Effector memory CD8-positive, alpha-beta T cell (primary cell): ENCODE results near the gene DUSP2.

ENCODE experiments used
- ATAC-seq: fragments of 150-1000 bp; cut with Tn5 transposase; replicated peaks from 2 replicates; pipeline ENCODE4 v1.10.0; 2021; ENCODE audit warnings: mild to moderate bottlenecking, moderate library complexity
- DNase-seq, 3 experiments: peaks; one replicate each; pipeline ENCODE4 v3.0.0; 2021
- H3K27ac Mint-ChIP-seq, 2 donors: one replicate each; pipeline ENCODE4 v1.8.0; 2022; ENCODE audit warnings: mild to moderate bottlenecking in 2 of 2, mixed read lengths in 2 of 2, moderate library complexity in 2 of 2
- H3K27me3 Mint-ChIP-seq, 2 donors: one replicate each; pipeline ENCODE4 v1.8.0; 2022; ENCODE audit warnings: mixed read lengths in 2 of 2
- H3K36me3 Mint-ChIP-seq: one replicate; pipeline ENCODE4 v1.8.0; 2022; ENCODE audit warnings: mild to moderate bottlenecking, moderate library complexity, mixed read lengths; ENCODE audit not compliant: insufficient read depth
- H3K4me1 Mint-ChIP-seq, 2 donors: one replicate each; pipeline ENCODE4 v1.8.0; 2022; ENCODE audit warnings: low read depth in 2 of 2, mixed read lengths in 2 of 2
- H3K4me3 Mint-ChIP-seq, 2 donors: one replicate each; pipeline ENCODE4 v1.8.0; 2022; ENCODE audit warnings: mild to moderate bottlenecking in 2 of 2, mixed read lengths in 2 of 2, moderate library complexity in 2 of 2
- H3K9me3 Mint-ChIP-seq, 2 donors: one replicate each; pipeline ENCODE4 v1.8.0; 2022; ENCODE audit warnings: mixed read lengths in 2 of 2

The DUSP2 gene

GRCh38 chr2:96108541-96109360 is 36.5 kb downstream of the DUSP2 start:
- Mint-ChIP-seq H3K4me3 (no peak overlapping the region), H3K36me3 (peaks cover 19% of the 10 kb centered on the region), H3K27me3 (peaks cover 6 to 22% of the 10 kb centered on the region in 2 donors), H3K27ac (peak overlapping the region in 1 of 2 donors; percentile 29), H3K4me1 (no peaks in the 10 kb centered on the region), H3K9me3 (peaks cover 4 to 13% of the 10 kb centered on the region in 2 donors)
- ATAC-seq: no peak
- no peak for DNase-seq

- Mint-ChIP-seq H3K36me3 (peaks cover 19% of the 10 kb centered on the region), H3K9me3 (peaks cover 4 to 13% of the 10 kb centered on the region in 2 donors), H3K4me3 (no peak overlapping the region), H3K27ac (no peak overlapping the region), H3K27me3 (peaks cover 6 to 22% of the 10 kb centered on the region in 2 donors), H3K4me1 (no peaks in the 10 kb centered on the region)
- no peak for DNase-seq
- no peak for ATAC-seq
Measured at GRCh38 chr2:96108151-96108540, 37.1 kb downstream of the DUSP2 start.

GRCh38 chr2:96107708-96108065 is 37.6 kb downstream of the DUSP2 start:
- Mint-ChIP-seq H3K9me3 (peaks cover 4 to 13% of the 10 kb centered on the region in 2 donors), H3K27ac (no peak overlapping the region), H3K36me3 (peaks cover 16% of the 10 kb centered on the region), H3K4me1 (no peaks in the 10 kb centered on the region), H3K27me3 (peaks cover 6 to 22% of the 10 kb centered on the region in 2 donors), H3K4me3 (no peak overlapping the region)
- ATAC-seq (no peak), DNase-seq (no peak)

DNA sequence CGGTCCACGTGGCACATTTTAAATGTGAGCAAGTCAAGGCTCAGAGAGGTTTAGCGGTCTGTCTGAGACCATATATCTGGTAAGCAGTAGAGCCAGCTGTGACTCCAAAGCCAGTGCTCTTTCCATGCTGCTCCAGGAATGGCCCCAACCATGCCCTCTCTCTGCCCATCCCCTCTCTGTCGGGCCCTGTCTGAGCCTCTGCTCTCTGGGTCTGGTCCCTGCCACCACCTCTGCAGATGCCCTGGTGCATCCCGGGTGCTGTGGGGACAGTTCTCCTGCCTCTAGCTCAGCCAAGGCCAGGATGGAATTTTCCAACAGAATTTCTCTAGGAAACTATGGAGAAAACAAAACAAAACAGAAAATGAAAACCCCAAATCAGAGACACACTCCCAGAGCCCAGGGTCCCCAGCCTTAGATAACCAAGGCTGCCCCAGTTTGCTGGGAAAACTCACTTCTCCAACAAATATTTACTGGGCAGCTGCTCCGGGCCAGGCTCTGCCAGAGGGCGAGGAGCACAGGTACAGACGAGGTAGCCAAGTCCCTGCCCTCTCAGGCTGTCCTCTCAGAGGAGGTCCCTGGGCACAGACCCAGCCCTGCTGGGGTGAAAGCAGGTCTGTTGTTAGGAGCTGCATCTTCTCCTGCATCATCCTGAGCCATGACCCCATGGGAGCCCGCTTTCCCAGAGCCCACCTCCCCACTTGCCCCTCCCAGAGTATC is 38.1 kb downstream of the DUSP2 start:
- Mint-ChIP-seq H3K4me1 (no peaks in the 10 kb centered on the region), H3K9me3 (peaks cover 4 to 13% of the 10 kb centered on the region in 2 donors), H3K27ac (no peak overlapping the region), H3K36me3 (peaks cover 16% of the 10 kb centered on the region), H3K27me3 (peaks cover 6 to 22% of the 10 kb centered on the region in 2 donors), H3K4me3 (no peak overlapping the region)
- DNase-seq (no peak), ATAC-seq (no peak)

DNA sequence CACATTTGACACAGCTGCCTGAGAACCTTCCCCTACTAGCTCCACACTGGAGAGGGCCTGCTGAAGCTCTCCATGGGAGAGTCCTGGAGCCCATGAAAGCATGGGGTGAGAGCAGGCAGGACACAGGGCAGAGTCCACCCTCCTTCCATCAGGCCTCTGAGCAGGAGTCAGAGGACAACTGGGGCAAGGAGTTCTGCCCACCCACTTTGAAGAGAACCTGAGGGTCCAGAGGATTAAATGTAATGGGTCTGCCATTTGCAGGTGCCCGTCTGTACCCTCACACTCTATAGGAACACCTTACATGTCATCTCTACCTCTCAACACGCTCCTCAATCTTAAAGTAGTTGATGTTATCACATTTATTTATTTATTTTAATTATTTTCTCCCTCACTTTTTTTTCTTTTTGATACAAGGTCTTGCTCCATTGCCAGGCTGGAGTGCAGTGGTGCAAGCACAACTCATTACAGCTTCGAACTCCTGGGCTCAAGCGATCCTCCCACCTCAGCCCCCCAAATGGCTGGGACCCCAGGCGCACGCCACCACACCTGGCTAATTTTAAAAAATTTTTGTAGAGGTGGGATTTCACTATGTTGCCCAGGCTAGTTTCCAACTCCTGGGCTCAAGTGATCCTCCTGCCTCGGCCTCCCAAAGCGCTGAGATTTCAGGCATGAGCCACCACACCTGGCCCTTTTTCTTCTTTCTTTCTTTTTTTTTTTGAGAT is 39.1 kb downstream of the DUSP2 start:
- Mint-ChIP-seq H3K36me3 (peaks cover 17% of the 10 kb centered on the region), H3K27me3 (peaks cover 6 to 22% of the 10 kb centered on the region in 2 donors), H3K27ac (no peak overlapping the region), H3K9me3 (peaks cover 4 to 13% of the 10 kb centered on the region in 2 donors), H3K4me3 (no peak overlapping the region), H3K4me1 (no peaks in the 10 kb centered on the region)
- ATAC-seq: no peak
- no peak for DNase-seq

DNA sequence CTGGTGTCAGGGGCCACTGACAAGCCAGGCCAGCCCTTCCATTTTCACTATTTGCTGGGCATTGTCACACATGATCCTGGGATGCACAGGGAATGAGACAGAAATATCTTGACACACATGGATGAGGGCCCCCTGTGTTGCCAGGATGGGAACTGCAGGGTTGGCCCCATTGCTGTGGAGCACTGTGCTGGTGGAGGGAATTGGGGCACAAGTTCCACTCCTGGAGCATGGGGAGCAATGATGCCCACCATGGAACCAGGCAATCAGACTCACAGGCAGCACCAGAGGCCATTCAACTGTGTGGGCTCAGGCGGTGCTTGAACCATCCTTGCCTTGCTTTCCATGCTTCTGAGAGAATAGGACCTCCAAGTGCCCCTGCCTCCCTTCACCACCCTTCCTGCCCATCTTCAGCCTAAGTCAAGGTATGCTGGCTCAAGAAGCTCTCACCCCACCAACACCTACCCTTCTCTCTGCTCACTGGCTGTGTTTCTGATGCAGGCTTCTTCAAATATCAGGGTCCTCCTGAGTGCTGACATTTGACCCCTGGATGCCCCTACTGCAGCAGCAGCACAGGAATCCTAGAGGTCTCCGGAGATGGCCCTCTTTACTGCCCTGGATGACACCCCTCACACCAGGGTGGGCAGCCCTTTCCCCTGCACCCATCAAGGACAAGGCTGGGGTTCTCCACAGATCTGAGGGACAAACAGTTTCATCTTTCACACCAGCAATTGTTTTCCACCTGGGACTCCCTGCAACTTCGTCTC is 39.9 kb downstream of the DUSP2 start:
- Mint-ChIP-seq H3K4me1 (no peaks in the 10 kb centered on the region), H3K27me3 (peaks cover 6 to 22% of the 10 kb centered on the region in 2 donors), H3K36me3 (peaks cover 17% of the 10 kb centered on the region), H3K4me3 (no peak overlapping the region), H3K9me3 (peaks cover 4 to 13% of the 10 kb centered on the region in 2 donors), H3K27ac (no peak overlapping the region)
- DNase-seq (no peak), ATAC-seq (no peak)

GRCh38 chr2:96104487-96104861 is 40.8 kb downstream of the DUSP2 start:
- H3K4me1 Mint-ChIP-seq: no peaks in the 10 kb centered on the region
- H3K27me3 Mint-ChIP-seq: peaks cover 6 to 22% of the 10 kb centered on the region in 2 donors
- H3K27ac Mint-ChIP-seq: no peak overlapping the region
- ATAC-seq (no peak), DNase-seq (no peak)
- no peak overlapping the region for H3K4me3 Mint-ChIP-seq
- H3K36me3 Mint-ChIP-seq: peaks cover 17% of the 10 kb centered on the region
- H3K9me3 Mint-ChIP-seq: peaks cover 4 to 13% of the 10 kb centered on the region in 2 donors

GRCh38 chr2:96103761-96104486 is 41.3 kb downstream of the DUSP2 start:
- H3K27ac Mint-ChIP-seq: no peak overlapping the region
- no peak for DNase-seq
- H3K9me3 Mint-ChIP-seq: peaks cover 4 to 13% of the 10 kb centered on the region in 2 donors

GRCh38 chr2:96103187-96103601 is 42.0 kb downstream of the DUSP2 start:
- H3K4me3 Mint-ChIP-seq: no peak overlapping the region
- DNase-seq (no peak), ATAC-seq (no peak)
- no peaks in the 10 kb centered on the region for H3K4me1 Mint-ChIP-seq
- H3K27ac Mint-ChIP-seq: no peak overlapping the region
- peaks cover 17% of the 10 kb centered on the region for H3K36me3 Mint-ChIP-seq
- H3K9me3 Mint-ChIP-seq: peaks cover 4 to 13% of the 10 kb centered on the region in 2 donors
- peaks cover 0 to 9% of the 10 kb centered on the region in 2 donors for H3K27me3 Mint-ChIP-seq

More at GRCh38 chr2:96103761-96104486, 41.3 kb downstream of the DUSP2 start:
- Mint-ChIP-seq H3K4me1 (no peaks in the 10 kb centered on the region), H3K27me3 (peaks cover 3 to 17% of the 10 kb centered on the region in 2 donors), H3K4me3 (no peak overlapping the region), H3K36me3 (peaks cover 17% of the 10 kb centered on the region)
- ATAC-seq: no peak

DNA sequence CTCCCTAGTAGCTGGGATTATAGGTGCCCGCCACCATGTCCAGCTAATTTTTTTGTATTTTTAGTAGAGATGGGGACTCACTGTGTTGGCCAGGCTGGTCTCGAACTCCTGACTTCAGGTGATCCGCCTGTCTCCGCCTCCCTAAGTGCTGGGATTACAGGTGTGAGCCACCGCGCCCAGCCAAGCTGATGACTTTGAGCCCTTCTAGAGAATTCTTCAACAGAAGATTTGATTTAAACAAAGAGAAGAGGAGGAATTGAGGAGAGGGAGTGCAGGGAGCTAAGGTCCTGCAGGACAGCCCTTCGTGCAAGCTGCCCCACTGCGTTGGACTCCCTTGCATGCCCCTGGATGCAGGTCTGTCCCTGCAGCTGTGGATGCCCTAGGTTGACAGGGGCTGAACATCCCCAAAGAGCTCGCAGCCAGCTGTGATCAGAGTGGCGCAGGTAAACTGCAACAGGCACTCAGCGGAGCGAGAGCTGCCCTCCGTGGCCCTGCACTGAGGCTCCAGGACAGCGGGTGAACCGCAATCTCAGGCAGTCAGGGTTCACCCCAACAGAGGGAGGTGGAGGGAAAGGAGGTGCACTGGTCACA is 42.5 kb downstream of the DUSP2 start:
- ATAC-seq (no peak), DNase-seq (no peak)
- H3K27me3 Mint-ChIP-seq: peaks cover 0 to 4% of the 10 kb centered on the region in 2 donors
- peaks cover 4 to 13% of the 10 kb centered on the region in 2 donors for H3K9me3 Mint-ChIP-seq
- no peak overlapping the region for H3K4me3 Mint-ChIP-seq
- H3K27ac Mint-ChIP-seq: no peak overlapping the region
- H3K36me3 Mint-ChIP-seq: peaks cover 16% of the 10 kb centered on the region
- no peaks in the 10 kb centered on the region for H3K4me1 Mint-ChIP-seq

DNA sequence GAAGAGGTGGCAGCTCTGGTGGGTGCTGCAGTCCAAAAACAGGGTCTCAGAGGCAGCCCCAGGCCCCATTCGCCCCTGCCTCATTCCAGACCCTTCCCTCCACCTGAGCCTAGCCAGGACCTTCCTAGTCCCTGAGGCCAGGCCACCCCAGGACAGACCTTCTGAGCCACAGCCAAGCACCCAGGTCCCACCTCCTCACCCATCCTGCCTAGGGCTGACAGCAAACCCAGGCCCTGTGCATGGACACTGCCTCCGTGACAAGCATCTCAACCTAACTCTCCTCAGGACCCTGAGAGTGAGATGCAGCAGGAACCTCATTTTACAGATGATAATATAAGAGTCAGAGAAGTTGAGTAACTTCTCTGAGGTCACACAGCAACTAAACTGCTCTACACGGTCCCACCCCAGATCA is 44.3 kb downstream of the DUSP2 start:
- Mint-ChIP-seq H3K27me3 (no peaks in the 10 kb centered on the region), H3K9me3 (peaks cover 4 to 13% of the 10 kb centered on the region in 2 donors), H3K4me1 (no peaks in the 10 kb centered on the region), H3K27ac (peak overlapping the region in 1 of 2 donors; percentile 49), H3K36me3 (peaks cover 10% of the 10 kb centered on the region), H3K4me3 (no peak overlapping the region)
- no peak for DNase-seq
- no peak for ATAC-seq
